ENCODE measurements around the gene KIAA1328. TPM values are rescaled to one million over a fixed set of nuclear protein-coding genes. Genes with fewer than 3 reads are reported as not detected.

KIAA1328 gene
- total RNA-seq, 1 donor from 2014 or later = 3.9 TPM

DNA sequence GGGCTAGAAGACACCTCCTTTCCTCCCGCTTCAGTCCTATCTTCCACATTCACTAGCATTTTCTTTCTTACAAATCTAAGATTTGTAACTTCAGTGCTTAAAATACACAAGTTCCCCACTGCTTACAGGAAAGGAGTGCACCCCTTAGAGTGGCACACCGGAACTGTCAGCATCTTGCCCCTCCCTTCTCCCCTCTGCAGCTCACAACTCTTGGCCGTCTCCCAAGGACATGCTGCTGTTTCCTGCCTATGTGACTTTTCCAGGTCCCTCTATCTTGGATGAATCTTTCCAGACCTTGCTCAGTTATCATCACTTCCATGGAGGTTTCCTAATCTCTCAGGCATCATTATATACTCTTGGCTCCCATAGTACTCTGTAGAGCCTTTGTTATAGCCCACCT is 401.8 kb downstream of the KIAA1328 start:
- DNase-seq (ENCODE audit: missing footprints) (no peak), ATAC-seq (no peak)
- intact Hi-C loops (cut with DNase I) = no loop called here

DNA sequence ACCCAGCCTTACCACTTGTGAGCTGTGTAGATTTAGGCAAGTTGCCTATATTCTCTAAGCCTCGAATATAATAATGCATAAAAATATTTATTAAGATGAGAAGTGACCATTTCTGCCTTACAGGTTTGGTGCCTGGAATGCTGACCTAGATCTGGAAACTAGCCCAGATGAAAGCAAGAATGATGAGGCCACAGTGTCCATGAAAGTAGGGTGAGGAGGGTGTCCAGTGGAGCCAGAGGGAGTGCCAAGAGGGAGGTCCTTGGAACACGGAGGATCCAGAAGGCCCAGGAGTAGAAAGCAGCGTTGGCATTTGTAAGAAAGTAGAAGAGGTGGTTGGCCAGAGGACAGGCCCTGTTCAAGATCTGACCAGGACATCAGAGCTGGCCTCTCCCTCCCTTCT is 402.3 kb downstream of the KIAA1328 start:
- DNase-seq (ENCODE audit: missing footprints) (no peak), ATAC-seq (no peak)
- intact Hi-C loops (cut with DNase I) = no loop called here

DNA sequence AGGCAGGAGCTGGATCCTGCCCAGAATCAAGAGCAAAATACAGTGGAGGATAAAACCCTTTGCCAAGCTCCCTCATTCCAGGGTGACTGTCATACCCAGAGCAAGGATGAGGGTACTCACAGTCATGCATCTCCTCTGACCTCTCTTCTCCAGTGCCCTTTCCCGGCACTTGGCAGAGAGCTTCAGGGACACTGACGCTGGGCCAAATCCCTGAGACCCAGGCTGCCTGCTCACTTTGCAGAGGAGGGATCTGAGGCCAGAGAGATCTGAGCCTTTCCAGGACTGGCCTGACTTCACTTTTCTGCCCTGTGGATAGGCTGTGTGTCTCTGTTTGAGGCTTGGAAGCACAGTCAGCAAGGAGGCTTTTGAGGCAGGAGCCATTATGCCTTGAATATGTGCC is 406.7 kb downstream of the KIAA1328 start:
- ATAC-seq (peak; percentile 49), DNase-seq (ENCODE audit: missing footprints) (no peak)
- intact Hi-C loops (cut with DNase I) = no loop called here

DNA sequence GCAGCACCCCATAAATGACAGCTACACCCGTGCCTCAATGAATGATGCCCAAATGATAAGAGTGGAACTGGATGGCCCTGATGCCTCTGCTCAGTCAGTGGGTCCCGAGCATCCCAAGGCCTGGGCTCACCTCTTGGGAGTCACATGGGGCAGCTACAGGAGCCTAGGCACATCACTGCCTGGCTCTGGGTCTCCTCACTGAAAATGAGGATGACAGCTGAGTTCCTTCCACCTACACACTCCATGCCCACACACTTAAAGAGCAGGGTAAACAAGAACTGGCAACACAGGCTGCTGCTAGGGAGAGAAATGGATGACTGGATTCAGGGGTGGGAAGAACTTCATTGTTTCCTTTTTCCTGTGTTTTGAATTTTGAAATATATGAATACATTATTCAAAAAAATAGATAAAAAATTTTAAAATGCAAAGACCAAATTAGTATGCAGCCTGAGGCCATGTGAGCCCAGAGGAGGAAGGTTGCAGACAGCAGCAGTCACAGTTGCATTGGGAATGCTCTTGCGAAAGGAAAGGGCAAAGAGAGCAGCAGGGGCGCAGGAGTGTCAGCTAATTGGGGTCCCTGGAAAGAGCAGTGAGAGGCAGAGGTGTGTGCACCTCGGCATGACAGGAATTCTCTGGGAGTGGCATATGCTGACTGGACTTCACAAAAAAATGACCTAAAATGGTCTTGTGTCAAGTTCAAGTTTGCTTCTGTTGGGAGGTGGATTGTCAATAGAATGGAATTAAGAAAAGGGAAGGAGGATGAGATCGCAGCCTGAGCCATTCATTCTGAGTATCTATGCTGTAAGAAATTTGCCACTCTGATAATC is 409.6 kb downstream of the KIAA1328 start:
- intact Hi-C loops (cut with DNase I) = no loop called here
- DNase-seq (ENCODE audit: missing footprints) (no peak), ATAC-seq (no peak)

DNA sequence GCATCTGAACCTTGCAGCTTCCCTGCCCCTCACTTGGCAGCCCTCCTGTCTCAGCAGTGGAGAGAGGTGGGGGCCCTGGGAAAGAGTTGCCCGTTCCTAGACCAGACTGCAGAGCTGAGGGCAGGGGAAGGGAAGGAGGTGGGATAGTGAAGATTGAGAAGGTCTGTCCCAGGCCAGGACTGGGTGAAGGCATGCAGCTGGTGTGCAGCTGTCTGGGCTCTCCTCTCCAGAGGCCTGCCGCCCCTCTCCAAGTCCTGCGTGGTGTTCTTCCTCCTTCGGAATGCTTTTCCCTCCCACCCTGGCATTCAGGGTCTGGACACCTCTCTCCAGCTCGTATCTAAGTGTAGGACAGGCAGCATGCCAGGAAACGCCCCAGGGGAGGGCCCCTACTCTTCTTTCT is 413.2 kb downstream of the KIAA1328 start:
- intact Hi-C loops (cut with DNase I) = no loop called here
- no peak for ATAC-seq
- no peak for DNase-seq (ENCODE audit: missing footprints)

DNA sequence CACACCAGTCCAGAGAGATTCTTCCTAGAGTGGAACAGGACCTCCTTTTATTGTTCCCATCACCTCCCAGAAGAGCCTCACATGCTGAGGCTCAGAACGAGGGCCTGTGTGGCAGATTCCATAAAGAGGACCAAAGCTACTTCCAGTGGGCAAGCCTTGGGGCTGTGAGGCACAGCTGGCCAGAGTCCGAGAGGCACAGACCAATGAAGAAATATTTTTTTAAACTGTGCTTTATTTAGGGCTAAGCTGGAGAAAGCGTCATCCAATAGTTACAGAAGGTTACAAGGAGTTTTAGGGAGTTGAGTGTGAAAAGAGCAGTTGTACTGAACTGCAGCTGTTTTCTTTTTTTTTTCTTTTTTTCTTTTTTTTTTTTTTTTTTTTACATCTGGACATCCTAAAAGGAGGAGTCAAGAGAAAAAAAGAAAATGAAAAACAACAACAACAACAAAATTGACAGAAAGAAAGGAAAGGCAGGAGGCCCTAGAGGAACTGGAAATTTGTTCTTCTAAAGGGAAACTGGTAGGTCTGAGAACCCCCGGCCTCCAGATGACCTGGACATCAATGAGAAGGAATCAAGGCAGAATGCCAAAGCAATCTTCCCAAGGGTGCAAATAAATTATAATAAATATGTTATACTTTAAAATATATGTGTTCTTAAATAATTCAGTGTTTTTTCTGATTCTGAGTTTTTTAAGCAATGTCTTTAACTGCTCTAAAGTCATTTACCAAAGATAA is 414.1 kb downstream of the KIAA1328 start:
- no peak for ATAC-seq
- no peak for DNase-seq (ENCODE audit: missing footprints)
- intact Hi-C loops (cut with DNase I) = no loop called here

DNA sequence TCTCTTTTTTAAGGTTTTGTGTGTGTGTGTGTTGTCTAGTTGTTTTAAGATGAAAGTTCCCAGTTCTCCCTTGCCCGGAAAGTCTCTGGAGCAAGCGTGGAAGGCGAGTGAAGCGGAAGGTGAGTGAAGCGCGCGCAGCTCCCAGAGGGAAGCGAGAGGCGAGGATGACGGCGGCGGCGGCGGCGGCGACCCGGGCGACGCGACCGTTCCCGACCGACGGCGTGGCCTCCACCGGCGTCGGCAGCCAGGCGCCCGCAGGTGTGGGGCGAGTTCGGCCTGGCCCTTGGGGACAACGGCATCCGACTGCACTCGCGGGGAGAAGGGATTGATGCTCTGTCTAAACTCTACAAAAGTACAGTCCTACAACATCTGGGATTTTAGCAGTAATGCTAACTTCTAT is 414.8 kb downstream of the KIAA1328 start:
- DNase-seq (ENCODE audit: missing footprints) (no peak), ATAC-seq (no peak)
- intact Hi-C loops (cut with DNase I) = no loop called here

DNA sequence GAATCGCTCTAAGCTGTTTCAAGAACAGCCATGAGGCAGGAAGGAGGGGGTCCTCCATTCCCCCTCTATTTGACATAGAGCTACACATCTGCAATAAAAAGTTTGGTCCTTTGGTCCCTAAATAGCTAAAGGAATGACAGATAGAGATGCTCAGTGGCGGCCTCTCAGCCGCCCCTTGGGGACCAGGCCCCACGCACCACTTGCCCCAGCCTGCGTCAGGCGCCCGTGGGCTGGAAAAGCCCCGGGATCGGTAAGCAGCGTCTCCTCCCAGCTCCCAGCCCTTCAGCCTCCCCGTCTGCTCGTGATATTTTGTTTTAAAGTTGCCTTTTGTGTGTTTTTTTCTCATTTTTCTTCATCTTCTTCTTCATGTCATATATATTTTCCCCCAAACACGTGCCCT is 415.7 kb downstream of the KIAA1328 start:
- ATAC-seq = no peak
- intact Hi-C loops (cut with DNase I) = no loop called here
- DNase-seq (ENCODE audit: missing footprints) = no peak

DNA sequence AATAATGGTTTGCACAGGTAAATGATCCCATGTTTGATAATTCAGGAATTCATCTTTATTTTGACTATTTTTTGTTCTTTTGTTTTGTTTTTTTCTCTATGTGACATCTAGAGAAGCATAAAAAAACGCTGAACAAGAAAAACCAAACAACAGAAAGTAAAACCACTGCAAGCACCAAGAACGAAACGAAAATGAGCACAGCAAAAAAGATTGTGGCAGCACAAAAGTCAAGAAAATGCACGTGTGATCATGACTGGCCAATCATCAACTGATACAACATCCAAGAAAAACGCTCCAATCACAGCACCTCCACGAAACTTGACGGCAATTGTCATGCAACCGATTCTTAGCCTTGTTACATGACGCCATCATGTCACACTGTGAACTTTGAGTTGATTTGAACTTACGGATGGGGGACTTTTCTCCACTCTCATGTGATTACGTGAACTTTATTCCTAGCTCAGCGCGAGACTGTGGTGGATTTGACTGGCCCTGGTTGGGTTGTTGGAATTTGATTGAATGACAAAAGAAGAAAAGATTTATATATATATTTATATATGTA is 417.9 kb downstream of the KIAA1328 start:
- no peak for DNase-seq (ENCODE audit: missing footprints)
- intact Hi-C loops (cut with DNase I) = no loop called here
- ATAC-seq = no peak

DNA sequence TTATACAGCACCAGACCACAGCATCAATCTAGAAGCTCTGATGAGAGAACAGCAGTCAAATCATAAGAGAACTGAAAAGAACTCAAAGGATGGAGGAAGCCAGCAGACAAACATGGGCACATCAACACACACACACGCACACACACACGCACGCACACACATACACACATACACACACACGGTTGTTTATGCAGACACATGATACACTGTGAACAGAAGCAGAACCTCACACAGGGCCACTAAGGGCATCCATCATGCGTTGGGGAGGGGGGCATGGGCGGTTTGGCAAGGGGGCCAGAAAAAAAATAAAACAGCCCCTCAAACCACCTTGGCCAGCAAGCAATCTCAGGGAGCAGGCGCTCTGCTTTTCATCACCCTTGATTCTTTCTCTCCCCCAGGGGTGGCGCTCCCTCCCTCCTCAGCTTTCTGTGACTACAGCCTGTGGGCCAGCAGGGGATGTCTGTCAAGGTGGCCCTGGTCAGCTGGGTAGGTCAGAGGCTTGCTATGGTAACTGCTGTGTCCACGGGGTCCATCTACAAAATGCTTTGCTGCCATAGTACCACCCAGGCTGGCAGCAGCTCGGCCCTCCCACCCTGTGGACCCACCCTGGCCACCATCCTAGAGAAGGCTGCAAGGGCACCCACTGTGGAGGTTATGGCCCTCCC is 418.7 kb downstream of the KIAA1328 start:
- intact Hi-C loops (cut with DNase I) = no loop called here
- DNase-seq (ENCODE audit: missing footprints) = no peak

DNA sequence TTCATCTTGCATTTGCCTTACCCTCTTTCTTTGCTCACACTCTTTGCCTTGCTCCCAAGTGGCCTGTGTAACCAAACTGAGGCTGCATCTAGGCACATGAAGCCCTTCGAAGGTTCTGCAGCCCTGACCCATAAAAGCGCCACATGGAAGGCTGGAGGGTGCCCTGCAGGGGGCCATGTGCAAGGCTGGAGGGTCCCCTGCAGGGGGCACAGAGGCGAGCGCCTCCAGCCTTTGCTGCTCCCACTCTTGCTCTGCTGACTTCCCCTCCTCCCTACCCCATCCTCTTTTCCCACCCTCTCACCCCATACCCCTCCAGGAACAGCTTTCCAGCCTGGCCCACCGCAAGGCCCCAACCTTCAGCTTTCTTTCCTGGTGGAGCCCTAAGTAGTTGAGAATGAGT is 419.4 kb downstream of the KIAA1328 start:
- DNase-seq (ENCODE audit: missing footprints) (no peak), ATAC-seq (no peak)
- intact Hi-C loops (cut with DNase I) = no loop called here

More for the DNA sequence above, 418.7 kb downstream of the KIAA1328 start:
- no peak for ATAC-seq

DNA sequence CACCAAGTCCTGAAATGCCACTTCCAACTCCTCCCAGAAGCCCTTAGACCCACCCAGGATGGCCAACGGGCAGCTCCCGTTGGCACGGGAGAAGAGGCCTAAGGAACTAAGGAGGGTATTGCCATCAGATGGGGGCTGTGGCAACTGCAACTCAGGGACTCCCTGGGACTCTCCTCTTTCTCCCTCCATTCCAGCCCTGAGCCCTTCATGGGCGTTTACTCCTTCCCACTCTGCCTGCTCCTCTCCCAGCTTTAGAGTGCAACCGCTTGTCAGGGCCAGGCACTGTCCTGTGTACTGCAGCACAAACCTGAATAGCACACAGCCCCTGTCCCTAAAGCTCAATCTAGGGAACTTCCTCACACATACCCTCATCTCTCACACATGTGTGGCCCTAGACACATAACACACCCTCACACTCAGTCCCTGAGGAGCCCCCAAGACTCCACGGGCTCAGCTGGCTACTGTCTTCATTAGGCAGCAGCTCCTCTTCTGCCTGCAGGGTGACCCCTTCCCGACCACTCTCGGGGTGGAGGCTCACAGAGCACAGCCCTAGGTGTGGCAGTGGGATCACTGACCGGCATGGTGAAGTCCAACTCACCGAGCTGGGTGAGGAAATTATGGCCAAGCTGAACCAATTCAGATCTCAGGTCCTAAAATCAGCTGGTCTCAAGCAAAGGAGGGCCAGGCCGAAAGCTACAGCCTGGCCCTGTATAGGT is 420.4 kb downstream of the KIAA1328 start:
- DNase-seq (ENCODE audit: missing footprints) = no peak
- intact Hi-C loops (cut with DNase I) = no loop called here
- ATAC-seq = no peak

DNA sequence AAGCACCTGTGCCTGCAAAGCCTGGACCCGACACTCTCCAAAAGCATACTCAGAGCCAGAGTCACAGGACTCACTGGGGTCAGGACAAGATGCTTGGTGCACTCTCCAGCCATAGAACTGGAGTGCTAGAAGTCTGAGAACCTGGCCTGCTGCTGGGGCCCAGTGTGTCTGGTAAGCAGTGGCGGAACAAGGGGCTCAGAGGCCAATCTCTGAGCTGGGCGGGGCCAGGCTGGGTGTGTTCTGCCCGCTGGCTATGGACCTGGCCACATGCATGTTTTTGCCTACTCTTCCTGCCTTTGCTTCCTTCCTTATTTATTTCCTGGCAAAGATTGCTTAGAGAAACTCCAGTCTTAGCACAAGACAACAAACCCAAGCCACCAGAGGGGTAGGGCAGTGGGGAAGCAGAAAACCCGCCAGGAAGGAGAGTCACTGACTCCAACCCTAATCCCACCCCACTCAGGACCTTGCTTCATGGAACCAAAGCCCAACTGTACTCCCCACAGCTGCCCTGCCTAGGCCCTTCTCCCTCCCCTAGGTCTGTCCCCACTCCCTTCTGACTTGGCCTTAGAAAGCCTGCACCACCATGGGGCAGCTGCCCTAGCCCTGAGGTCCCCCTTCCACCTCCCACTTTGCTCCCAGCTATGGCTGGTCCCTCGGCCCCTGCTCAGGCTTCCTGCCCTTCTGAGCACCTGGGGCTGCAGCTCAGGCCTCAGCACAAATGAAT is 421.1 kb downstream of the KIAA1328 start:
- intact Hi-C loops (cut with DNase I) = no loop called here
- DNase-seq (ENCODE audit: missing footprints) = no peak
- no peak for ATAC-seq

DNA sequence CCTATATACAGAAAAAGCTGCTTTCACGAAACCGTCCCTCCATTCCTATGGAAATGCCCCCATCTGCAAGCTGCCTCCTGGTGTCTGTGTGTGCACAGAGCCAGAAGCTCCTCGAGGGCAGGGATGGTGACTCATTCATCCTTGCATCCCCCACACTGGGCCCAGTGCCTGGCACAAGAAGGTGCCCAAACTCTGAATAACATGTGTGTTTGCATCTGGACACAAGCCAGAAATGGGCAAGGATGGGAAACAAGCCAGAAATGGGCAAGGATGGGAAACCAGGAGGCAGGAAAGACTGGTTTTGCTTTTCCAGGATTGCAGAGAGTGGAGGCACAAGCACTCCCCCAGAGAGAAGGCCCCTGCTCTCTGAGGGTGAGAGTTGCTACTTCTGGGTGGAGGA is 422.8 kb downstream of the KIAA1328 start:
- intact Hi-C loops (cut with DNase I) = no loop called here
- DNase-seq (ENCODE audit: missing footprints) (no peak), ATAC-seq (no peak)

DNA sequence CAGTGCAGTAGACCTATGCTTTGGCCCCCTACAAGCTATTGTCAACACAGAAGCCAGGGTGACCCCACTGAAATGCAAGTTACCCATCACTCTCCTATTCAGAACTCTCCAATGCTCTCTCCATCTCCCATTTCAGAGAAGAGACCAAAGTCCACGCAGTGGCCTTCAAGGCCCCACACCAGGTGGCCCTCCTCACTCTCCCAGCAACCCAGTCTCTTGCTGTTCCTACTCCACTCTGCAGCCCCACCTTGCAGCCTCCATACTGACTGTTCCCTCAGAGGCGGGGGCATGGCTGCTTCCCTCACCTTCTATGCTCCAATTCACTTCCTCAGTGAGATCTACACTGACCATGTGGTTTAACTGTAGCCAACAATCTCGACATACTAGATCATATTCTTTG is 423.4 kb downstream of the KIAA1328 start:
- intact Hi-C loops (cut with DNase I) = no loop called here
- DNase-seq (ENCODE audit: missing footprints) (no peak), ATAC-seq (no peak)

DNA sequence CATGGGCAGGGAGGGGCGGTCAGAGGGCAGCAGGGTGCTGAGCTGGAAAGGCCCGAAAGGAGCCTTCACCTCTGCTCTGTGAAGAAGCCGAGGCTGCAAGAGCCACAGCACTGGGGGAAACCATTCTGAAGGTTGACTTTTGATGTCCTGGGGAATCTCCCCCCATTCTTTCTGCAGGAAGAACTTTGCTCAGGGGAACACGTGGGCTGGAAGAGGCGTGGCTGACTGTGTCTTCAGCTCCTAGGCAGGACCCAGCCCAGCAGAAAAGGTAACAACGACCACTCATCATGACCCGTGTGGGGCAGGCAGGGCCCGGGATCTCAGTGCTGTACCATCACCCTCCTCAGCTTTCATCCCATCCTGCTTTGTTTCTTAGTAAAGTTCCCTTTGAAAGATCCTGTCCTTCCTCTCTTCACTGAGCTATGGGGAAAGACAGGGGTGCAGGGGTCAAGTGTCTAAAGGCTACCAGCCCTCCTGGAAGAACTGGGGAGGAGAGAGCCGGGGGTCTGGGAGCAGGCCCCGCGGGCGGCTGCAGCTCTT is 424.0 kb downstream of the KIAA1328 start:
- ATAC-seq (no peak), DNase-seq (ENCODE audit: missing footprints) (no peak)
- intact Hi-C loops (cut with DNase I) = no loop called here

DNA sequence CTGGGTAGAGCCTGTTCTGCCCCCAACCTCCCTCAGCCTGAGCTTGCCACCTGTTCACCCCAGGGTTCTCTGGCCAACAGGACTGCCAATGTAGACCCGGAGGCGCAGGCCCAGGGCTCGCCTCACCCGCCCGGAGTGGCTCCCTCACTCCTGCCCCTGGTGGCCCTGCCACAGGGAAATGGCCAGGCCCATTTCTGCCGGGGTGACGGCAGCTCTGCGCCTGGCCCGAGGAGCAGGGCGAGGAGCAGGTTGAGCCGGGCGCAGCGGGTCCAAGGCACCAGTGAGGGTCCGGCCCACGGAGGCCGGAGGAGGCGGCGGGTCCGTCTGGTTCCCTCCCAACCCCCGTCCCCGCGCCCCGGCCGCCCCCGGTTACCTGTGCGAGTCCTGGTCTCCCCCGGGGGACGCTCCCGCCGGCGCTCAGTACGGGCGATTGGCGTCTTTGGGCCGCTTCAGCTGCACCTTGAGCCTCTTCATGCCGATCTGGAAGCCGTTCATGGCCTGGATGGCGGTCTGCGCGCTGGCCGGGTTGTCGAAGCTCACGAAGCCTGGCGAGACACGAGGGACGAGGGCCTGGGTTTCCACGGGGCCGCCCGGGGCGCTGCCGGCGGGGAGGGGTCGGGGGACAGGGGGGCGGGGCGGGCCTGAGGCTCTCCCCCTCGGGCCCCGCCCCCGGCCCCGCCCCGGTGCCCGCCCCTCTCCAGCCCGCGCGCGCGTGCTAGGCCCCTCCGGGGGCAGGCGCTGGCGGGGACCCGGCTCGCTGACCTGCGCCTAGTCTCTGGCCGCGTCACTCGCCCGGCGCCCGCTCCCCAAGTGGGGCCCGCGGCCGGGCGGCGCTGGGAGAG is 424.7 kb downstream of the KIAA1328 start:
- DNase-seq (ENCODE audit: missing footprints) (no peak), ATAC-seq (peak; percentile 20)
- intact Hi-C loops (cut with DNase I) = no loop called here
